HG02678 (cell line): ENCODE results near the gene TUBB.
A peak's percentile ranks its signal among the peaks of the same experiment; 100 is the strongest.

Experiments used
- ATAC-seq: cut with Tn5 transposase; IDR thresholded peaks from one replicate; pipeline ENCODE4 v1.9.1; 2021; ENCODE audit warnings: mild to moderate bottlenecking, moderate library complexity; ENCODE audit not compliant: unreplicated experiment

Gene TUBB

GRCh38 chr6:30719791-30720737 is at the start of gene TUBB:
TSS of gene TUBB (plus strand) at chr6:30720352. CDS start at chr6:30720507, 155 bp downstream.
- ATAC-seq: peak; percentile 40

DNA sequence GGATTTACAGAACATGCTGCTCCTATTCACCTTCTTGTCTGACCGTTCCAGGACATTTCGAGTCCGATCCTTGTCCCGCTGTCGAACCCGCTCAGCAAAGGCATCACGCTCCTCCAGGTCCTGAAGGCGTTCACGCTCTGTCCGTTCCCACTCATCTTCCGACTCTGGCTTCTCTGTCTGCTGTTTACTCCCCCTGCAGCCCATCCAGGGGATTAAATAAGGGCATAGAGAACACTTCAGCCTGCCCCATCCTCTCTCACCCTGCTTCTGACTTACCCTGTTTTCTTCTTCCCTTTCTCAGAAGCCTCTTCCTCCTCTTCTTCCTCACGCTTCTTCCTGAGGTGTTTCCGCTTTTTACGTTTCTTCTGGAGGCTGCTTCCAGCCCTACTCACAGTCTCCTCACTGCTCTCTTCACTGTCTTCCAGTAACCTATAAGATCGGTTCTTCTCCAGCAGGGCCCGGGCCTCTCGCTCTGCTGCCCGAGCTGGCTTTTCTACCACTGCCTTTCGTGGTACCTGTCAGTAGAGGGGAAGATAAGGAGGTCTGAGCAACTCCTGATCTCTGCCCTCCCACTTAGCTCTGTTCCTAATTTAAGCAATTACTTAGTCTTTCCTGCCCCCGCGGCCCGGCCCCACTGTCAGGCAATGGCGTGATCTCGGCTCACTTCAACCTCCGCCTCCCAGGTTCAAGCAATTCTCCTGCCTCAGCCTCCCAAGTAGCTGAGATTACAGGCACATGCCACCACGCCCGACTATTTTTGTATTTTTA is 49.2 kb upstream of the TUBB start:
- ATAC-seq: no peak

DNA sequence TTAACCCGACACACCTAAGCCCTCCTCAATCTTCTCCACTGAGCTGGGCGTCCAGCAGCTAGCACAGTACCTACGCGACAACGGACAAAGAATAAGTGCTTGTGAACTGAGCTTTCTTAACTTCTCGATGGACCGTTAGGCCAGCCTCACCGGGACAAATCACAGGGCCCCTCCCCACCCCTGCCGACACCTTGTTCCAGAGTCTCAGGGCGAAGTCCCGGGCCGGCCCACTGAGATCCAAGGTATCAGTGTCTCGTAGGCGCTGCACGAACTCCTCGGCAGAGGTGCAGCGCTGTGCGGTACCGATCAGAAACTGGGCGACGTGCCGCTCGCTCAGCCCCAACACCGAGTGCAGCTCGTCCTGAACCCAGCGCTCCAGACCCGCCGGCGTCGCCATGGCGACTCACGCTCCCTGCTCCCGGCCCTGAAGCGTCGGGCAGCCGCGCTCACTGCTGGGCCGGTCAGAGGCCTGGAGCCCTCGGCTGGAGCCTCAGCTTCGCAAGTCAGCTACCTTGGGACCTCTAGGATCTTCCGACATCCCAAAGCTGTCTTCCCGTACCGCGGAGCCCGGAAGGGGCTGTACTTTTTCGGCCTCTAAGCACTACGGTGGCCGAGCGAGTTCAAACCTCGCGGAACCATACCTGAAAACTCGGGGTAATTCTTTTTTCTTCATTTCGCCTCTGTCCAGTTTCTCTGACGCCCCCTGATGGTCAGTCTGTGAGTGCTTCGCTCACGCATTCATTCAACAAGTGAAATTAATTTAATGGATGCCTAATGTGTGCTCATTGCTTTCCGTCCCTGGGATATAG is 47.5 kb upstream of the TUBB start, which contains the start of gene DHX16:
TSS of gene DHX16 (minus strand) at position 562 of the 809 bp plus-strand sequence. CDS start at position 397, 165 bp downstream.
- peak; percentile 84 for ATAC-seq

- ATAC-seq: no peak
Measured at GRCh38 chr6:30676660-30677285, 43.4 kb upstream of the TUBB start.

GRCh38 chr6:30678964-30679726 is 41.0 kb upstream of the TUBB start:
- ATAC-seq: peak; percentile 48

- no peak for ATAC-seq
Measured at GRCh38 chr6:30679765-30680535, 40.2 kb upstream of the TUBB start.

DNA sequence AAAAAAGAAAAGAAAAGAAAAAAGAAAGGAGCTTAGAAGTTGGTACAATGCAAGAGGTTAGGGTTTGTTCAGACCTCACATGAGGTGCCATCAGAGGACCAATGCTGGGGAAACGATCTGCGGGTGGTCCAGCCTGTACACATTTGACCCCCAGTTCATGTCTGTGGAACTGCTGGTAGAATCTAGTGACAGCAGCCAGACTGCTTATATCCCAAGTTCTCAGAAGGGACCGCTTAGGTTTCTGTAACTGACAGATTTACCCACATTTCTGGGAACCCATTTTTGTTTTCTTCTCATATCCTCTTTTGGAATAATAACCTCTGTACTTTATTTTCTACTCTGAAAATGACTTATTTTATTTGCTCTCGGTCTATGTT is 38.4 kb upstream of the TUBB start:
- no peak for ATAC-seq

- ATAC-seq: peak; percentile 40
Measured at GRCh38 chr6:30682143-30683117, 37.7 kb upstream of the TUBB start.

GRCh38 chr6:30683183-30683979 is 36.8 kb upstream of the TUBB start:
- ATAC-seq: no peak

DNA sequence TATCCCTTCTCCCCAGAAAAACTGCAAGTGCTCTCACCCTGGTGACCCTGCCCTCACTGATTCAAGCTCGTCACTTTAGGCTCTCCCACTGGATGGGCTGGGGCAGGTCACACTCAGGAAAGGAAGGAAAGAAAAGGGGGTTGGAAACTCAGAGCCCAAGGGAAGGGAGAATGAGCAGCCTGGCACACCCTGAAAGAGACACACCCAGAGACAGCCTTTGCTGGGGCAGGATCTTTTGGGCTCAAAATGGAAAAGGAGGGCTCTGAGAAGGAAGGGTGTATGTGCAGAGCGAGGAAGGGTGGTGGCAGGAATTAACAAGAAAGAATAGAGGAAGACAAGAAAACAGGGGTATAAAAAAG is 36.2 kb upstream of the TUBB start:
- no peak for ATAC-seq

GRCh38 chr6:30684386-30685156 is 35.6 kb upstream of the TUBB start:
- no peak for ATAC-seq

GRCh38 chr6:30685157-30686008 is 34.8 kb upstream of the TUBB start:
- ATAC-seq: no peak

GRCh38 chr6:30686009-30686907 is 33.9 kb upstream of the TUBB start, which contains the start of gene PPP1R18:
TSS of gene PPP1R18 (minus strand) at chr6:30686645. CDS start at chr6:30686018, 627 bp downstream.
- ATAC-seq: peak; percentile 19
